HG02610 (cell line): ENCODE measurements around the gene CERK.
A peak's percentile ranks its signal among the peaks of the same experiment; 100 is the strongest.

Source experiments
- ATAC-seq: cut with Tn5 transposase; IDR thresholded peaks from one replicate; pipeline ENCODE4 v1.9.1; 2021; ENCODE audit warnings: mild to moderate bottlenecking, moderate library complexity; ENCODE audit not compliant: unreplicated experiment

The CERK gene

GRCh38 chr22:46679706-46680269 lies 58.3 kb downstream of the CERK start:
- ATAC-seq: no peak

GRCh38 chr22:46678785-46679700 lies 59.0 kb downstream of the CERK start:
- no peak for ATAC-seq

- no peak for ATAC-seq
Measured at GRCh38 chr22:46678003-46678657, 59.9 kb downstream of the CERK start.

GRCh38 chr22:46677323-46678002 lies 60.6 kb downstream of the CERK start:
- no peak for ATAC-seq

GRCh38 chr22:46676881-46677280 lies 61.2 kb downstream of the CERK start:
- ATAC-seq: no peak

GRCh38 chr22:46676479-46676878 lies 61.6 kb downstream of the CERK start:
- ATAC-seq: no peak

GRCh38 chr22:46675938-46676337 lies 62.1 kb downstream of the CERK start:
- ATAC-seq: no peak

GRCh38 chr22:46675479-46675878 lies 62.6 kb downstream of the CERK start:
- no peak for ATAC-seq

GRCh38 chr22:46674906-46675305 lies 63.1 kb downstream of the CERK start:
- ATAC-seq: no peak

- ATAC-seq: peak; percentile 41
Measured at GRCh38 chr22:46674367-46674781, 63.7 kb downstream of the CERK start.

- no peak for ATAC-seq
Measured at GRCh38 chr22:46673662-46674236, 64.3 kb downstream of the CERK start.

- no peak for ATAC-seq
Measured at GRCh38 chr22:46673205-46673604, 64.8 kb downstream of the CERK start.

GRCh38 chr22:46672731-46673130 lies 65.3 kb downstream of the CERK start:
- no peak for ATAC-seq

GRCh38 chr22:46671824-46672432 lies 66.1 kb downstream of the CERK start:
- ATAC-seq: no peak

- ATAC-seq: no peak
Measured at GRCh38 chr22:46669201-46669600, 68.9 kb downstream of the CERK start.

GRCh38 chr22:46668116-46668515 lies 69.9 kb downstream of the CERK start:
- no peak for ATAC-seq

- no peak for ATAC-seq
Measured at GRCh38 chr22:46667245-46667623, 70.8 kb downstream of the CERK start.

- no peak for ATAC-seq
Measured at GRCh38 chr22:46666577-46667244, 71.3 kb downstream of the CERK start.

- ATAC-seq: no peak
Measured at GRCh38 chr22:46665751-46666280, 72.2 kb downstream of the CERK start.
